Measurements from ENCODE around the gene TAMALIN.
A peak's percentile ranks its signal among the peaks of the same experiment; 100 is the strongest.

TAMALIN gene

DNA sequence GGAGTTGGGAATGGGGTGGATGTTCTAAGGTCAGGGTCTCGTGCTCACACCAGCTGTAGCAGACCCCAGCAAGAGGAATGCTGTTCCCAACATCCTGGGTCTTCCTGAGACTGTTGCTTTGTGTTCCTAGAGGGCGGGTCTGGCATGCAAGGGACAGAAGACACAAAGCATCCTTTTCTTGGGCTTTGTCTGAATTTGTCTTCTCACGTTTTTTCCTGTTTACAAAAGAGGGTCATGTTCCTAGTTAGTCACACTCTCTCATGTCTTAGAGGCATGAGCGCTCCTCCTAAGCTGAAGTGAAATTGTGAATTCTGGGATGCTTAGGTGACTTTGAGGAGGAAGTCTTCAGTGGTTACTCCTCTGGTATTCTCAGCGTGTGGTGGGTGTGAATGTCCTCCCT, 9.6 kb upstream of the TAMALIN start:
- no peak for DNase-seq (ENCODE audit: low read depth)
- TF ChIP-seq, protein P1, sequence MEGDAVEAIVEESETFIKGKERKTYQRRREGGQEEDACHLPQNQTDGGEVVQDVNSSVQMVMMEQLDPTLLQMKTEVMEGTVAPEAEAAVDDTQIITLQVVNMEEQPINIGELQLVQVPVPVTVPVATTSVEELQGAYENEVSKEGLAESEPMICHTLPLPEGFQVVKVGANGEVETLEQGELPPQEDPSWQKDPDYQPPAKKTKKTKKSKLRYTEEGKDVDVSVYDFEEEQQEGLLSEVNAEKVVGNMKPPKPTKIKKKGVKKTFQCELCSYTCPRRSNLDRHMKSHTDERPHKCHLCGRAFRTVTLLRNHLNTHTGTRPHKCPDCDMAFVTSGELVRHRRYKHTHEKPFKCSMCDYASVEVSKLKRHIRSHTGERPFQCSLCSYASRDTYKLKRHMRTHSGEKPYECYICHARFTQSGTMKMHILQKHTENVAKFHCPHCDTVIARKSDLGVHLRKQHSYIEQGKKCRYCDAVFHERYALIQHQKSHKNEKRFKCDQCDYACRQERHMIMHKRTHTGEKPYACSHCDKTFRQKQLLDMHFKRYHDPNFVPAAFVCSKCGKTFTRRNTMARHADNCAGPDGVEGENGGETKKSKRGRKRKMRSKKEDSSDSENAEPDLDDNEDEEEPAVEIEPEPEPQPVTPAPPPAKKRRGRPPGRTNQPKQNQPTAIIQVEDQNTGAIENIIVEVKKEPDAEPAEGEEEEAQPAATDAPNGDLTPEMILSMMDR (conservative IDR thresholded peaks at IDR 0.05; ENCODE audit: low read length) = no peak
- H3K4me3 ChIP-seq (ENCODE audit: low read length) = no peak overlapping the region

DNA sequence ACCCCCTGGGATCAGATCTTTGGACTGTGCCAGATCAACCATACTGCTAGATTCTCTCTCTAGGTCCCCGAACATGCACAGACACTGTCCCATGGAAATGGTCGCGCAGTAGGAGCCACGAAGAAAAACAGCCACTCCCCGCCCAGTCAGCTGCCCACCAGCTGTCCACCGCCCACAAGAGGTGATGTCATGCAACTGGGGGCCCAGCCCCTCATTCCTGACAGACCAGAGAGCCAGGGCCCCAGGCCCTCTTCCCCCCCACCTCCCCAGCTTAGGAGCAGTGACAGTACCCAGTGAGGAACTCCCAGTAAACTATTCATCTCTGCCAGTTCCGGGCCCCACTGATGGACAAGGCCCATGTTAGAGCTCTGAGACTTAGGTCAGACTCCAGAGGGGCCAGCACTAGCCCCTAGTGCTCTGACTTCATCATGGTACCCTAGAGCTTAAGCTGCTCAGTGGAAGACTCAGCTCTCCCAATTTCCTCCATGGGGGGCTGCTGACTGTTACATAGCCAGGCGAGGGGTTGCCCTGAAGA, 3.7 kb upstream of the TAMALIN start:
- TF ChIP-seq, protein P1 (conservative IDR thresholded peaks at IDR 0.05; ENCODE audit: low read length) = no peak
- no peak overlapping the region for H3K4me3 ChIP-seq (ENCODE audit: low read length)
- DNase-seq (ENCODE audit: low read depth) = no peak

DNA sequence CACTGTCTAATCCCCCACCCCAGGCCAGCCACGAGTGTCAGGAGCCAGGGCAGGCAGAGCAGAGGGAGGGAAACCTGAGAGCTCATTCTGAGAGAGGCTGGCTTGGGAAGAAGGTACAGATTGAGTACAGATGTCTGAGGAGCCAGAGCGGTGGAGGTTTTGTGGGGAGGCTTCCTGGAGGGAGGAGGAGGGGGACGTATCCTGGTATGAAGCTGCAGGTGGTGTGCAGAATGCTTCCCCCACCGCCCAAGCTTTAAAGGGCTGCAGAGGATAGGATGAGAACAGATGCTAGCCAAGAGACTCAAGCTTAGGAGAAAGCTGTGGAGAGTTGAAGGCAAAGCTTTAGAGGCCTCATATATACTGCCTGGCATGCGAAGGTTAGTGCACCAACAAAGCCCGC, 3.2 kb upstream of the TAMALIN start:
- DNase-seq (ENCODE audit: low read depth) = no peak
- H3K4me3 ChIP-seq (ENCODE audit: low read length) = no peak overlapping the region
- TF ChIP-seq, protein P1 (conservative IDR thresholded peaks at IDR 0.05; ENCODE audit: low read length) = no peak

DNA sequence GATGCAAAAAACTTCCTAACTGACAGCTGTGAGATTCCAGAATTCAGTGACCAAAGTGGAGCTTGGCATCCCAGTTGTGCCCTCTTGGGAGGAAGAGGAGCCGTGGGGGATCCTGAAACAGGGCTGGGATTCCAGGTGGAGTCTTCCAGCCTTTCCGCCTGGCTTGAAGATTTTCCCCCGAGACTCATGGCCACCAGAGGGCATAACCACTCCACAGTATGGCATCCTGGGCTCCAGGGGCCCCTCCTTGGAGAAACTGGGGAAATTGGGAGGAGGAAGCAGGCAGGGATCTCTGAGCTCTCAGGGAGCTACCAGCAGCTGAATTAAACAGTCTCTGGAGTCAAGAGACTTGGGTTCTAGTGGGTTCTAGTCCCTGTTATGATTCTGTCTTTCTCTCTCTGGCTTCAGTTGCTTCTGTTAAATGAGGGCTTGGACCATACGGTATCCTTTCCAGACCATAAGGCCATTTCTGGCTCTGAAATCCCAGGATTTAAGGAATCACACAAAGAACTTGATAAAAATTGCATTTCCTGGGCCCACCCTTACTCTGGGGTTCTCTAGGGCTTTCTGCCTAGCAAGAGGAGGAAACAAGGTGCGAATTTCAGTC, 2.6 kb upstream of the TAMALIN start:
- DNase-seq (ENCODE audit: low read depth) = peak; percentile 56
- TF ChIP-seq, protein P1 (conservative IDR thresholded peaks at IDR 0.05; ENCODE audit: low read length) = peak; percentile 82

DNA sequence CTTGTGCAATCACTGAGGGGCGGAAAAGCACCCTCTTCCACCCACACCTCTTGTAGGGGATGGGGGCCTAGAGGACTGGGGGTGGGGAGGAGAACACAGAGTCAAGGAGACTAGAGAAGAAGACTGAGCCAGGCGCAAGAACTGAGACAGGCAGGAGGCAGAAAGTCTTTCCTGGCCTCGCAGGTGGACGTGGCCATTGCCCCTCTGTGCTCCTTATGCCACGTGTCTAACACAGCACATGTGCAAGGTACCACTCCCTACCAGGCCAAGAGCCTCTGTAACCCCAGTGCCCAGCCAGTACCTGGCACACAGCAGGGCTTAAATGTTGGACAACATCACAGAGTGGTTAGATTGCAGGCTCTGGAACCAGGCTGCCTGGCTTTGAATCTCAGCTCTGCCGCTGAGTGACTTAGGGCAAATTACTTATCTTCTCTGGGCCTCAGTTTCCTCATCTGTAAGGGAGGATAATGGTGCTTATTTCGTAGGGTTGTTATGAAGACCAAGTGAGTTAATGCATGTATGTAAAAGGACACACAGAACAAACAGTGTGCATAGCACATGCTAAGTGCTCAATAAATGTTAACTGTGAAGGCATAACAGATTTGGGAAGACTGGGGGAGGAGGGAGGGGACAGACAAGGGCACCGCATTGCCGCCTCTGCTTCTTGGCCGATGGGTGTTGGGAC, 1.4 kb upstream of the TAMALIN start:
- TF ChIP-seq, protein P1 (conservative IDR thresholded peaks at IDR 0.05; ENCODE audit: low read length) = no peak
- no peak overlapping the region for H3K4me3 ChIP-seq (ENCODE audit: low read length)
- DNase-seq (ENCODE audit: low read depth) = no peak

More for the DNA sequence above, 2.6 kb upstream of the TAMALIN start:
- no peak overlapping the region for H3K4me3 ChIP-seq (ENCODE audit: low read length)

DNA sequence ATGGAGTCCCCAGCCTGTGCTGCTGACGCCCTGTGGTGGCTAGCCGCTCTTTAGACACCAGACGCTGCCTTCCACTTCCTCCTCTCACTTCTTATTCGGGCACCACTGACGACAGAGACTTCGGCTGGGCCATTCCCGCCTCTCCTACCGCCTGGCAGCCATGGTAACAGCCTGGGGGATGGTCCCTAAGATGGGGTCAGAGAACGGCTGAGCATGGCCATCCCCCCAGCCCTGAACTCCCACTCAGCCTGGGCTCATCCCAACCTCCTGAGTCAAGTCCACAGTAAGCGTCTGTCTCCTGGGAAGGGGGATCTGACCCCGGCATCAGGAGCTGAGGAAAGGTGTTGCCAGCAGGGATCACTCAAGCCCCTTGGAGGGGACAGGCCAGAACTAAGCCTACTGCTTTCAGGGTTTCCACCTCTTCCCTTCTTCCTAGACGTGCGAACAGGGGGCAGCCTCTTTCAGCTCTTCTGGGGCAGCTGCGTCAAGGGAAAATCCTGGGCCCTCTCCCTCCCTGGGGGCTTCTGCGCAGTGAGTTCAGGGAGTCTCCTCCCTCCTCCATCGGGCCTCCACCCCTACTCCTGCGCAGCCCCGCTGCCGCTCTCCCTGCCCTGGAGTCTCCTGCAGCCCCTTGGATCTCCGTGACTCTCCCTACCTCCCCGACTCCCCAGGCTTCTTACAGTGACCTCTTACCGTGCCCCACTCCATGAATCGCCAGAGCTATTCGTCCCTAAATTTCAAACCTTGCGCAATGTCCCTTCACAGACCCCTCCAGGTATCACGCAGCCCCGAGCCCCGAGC, 643 bp upstream of the TAMALIN start:
- TF ChIP-seq, protein P1 (conservative IDR thresholded peaks at IDR 0.05; ENCODE audit: low read length) = no peak
- H3K4me3 ChIP-seq (ENCODE audit: low read length) = peak overlapping the region; percentile 39
- DNase-seq (ENCODE audit: low read depth) = no peak
